Measurements from ENCODE around the gene STK35. TPM values are rescaled to one million over a fixed set of nuclear protein-coding genes. Genes with fewer than 3 reads are reported as not detected.
A peak's percentile ranks its signal among the peaks of the same experiment; 100 is the strongest.

STK35 gene
- total RNA-seq: 10 to 100 TPM; 25.8 to 26.7 TPM

GRCh38 chr20:2101057-2101864 is at the start of gene STK35:
STK35 (plus strand) TSS chr20:2101827; CDS start chr20:2101882, 55 bp downstream.
- DNase-seq: peak; percentile 83
- Histone ChIP-seq H3K36me3 (no peaks in the 10 kb centered on the region), H3K27ac (peak within 1 kb of the TSS; percentile 97), H3K4me3 (peak within 1 kb of the TSS; percentile 86), H3K9ac (ENCODE audit: low read depth in 2 of 2, low read length in 2 of 2) (peak within 1 kb of the TSS; percentile 69 to 96), H3K4me1 (peaks cover 18% of the 10 kb centered on the region), H3K9me3 (no peaks in the 10 kb centered on the region), H3K27me3 (no peaks in the 10 kb centered on the region)
- intact Hi-C loops (cut with DNase I): no loop called here
- TF ChIP-seq, protein P1, sequence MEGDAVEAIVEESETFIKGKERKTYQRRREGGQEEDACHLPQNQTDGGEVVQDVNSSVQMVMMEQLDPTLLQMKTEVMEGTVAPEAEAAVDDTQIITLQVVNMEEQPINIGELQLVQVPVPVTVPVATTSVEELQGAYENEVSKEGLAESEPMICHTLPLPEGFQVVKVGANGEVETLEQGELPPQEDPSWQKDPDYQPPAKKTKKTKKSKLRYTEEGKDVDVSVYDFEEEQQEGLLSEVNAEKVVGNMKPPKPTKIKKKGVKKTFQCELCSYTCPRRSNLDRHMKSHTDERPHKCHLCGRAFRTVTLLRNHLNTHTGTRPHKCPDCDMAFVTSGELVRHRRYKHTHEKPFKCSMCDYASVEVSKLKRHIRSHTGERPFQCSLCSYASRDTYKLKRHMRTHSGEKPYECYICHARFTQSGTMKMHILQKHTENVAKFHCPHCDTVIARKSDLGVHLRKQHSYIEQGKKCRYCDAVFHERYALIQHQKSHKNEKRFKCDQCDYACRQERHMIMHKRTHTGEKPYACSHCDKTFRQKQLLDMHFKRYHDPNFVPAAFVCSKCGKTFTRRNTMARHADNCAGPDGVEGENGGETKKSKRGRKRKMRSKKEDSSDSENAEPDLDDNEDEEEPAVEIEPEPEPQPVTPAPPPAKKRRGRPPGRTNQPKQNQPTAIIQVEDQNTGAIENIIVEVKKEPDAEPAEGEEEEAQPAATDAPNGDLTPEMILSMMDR (IDR thresholded peaks at IDR 0.05): no peak

DNA sequence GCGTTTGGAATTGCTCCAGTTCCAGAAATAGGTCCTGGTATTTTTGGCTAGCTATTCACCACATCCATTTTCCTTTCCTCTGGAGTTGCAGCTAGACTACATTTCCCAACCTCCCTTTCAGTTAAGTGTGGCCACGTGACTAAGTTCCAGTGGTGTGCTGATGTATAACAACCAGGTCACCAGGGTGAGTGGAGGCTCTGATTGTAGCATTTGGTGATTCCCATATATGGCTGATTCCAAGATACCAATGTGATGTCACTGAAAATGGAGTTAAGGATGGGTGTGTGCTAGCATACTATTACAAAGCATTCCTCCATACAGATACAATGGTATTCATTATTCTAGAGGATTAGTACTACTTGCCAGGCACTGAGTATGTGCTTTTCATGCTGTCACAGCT is 49.7 kb upstream of the STK35 start:
- no peaks in the 10 kb centered on the region for H3K27me3 ChIP-seq
- intact Hi-C loops (cut with DNase I): no loop called here
- TF ChIP-seq, protein P1 (IDR thresholded peaks at IDR 0.05): no peak
- no peak overlapping the region for H3K27ac ChIP-seq
- no peaks in the 10 kb centered on the region for H3K9me3 ChIP-seq
- H3K36me3 ChIP-seq: no peaks in the 10 kb centered on the region
- no peaks in the 10 kb centered on the region for H3K4me1 ChIP-seq
- no peak overlapping the region for H3K9ac ChIP-seq (ENCODE audit: low read depth in 2 of 2, low read length in 2 of 2)
- no peak overlapping the region for H3K4me3 ChIP-seq
- no peak for DNase-seq

DNA sequence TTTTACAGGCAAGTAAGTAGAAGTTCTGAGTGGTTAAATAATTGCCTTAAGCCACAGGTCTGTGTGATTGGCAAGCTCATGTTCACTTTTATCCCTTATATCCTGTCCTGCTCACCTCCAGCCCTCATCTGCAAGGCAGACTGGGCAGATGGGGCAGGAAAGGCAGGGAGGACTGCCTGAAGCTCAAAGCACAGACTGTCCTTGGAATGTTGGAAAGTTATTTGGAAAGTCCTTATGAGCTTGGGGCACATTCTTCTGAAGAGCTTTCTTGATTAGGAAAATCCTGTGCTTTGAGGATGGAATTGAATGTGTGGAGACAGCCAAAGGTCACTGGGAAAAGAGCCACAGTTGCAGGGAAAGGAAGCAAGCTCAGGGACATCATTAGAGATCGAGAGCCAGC is 48.9 kb upstream of the STK35 start:
- H3K27me3 ChIP-seq: no peaks in the 10 kb centered on the region
- intact Hi-C loops (cut with DNase I): no loop called here
- no peak overlapping the region for H3K9ac ChIP-seq (ENCODE audit: low read depth in 2 of 2, low read length in 2 of 2)
- no peak for DNase-seq
- H3K4me1 ChIP-seq: no peaks in the 10 kb centered on the region
- no peaks in the 10 kb centered on the region for H3K36me3 ChIP-seq
- TF ChIP-seq, protein P1 (IDR thresholded peaks at IDR 0.05): no peak
- no peak overlapping the region for H3K4me3 ChIP-seq
- no peak overlapping the region for H3K27ac ChIP-seq
- H3K9me3 ChIP-seq: no peaks in the 10 kb centered on the region

GRCh38 chr20:2053615-2054014 is 48.0 kb upstream of the STK35 start:
- no peaks in the 10 kb centered on the region for H3K4me1 ChIP-seq
- H3K36me3 ChIP-seq: no peaks in the 10 kb centered on the region
- intact Hi-C loops (cut with DNase I): no loop called here
- no peak for DNase-seq
- no peak overlapping the region for H3K4me3 ChIP-seq
- no peaks in the 10 kb centered on the region for H3K27me3 ChIP-seq
- TF ChIP-seq, protein P1 (IDR thresholded peaks at IDR 0.05): no peak
- H3K9me3 ChIP-seq: no peaks in the 10 kb centered on the region
- H3K27ac ChIP-seq: no peak overlapping the region
- no peak overlapping the region for H3K9ac ChIP-seq (ENCODE audit: low read depth in 2 of 2, low read length in 2 of 2)

- no peaks in the 10 kb centered on the region for H3K4me1 ChIP-seq
- H3K9ac ChIP-seq (ENCODE audit: low read depth in 2 of 2, low read length in 2 of 2): no peak overlapping the region
- TF ChIP-seq, protein P1 (IDR thresholded peaks at IDR 0.05): no peak
- H3K36me3 ChIP-seq: no peaks in the 10 kb centered on the region
- no peak for DNase-seq
- H3K9me3 ChIP-seq: no peaks in the 10 kb centered on the region
- no peak overlapping the region for H3K4me3 ChIP-seq
- intact Hi-C loops (cut with DNase I): no loop called here
- H3K27ac ChIP-seq: no peak overlapping the region
- H3K27me3 ChIP-seq: no peaks in the 10 kb centered on the region
These were observed 46.7 kb upstream of the STK35 start for GRCh38 chr20:2054911-2055310.

Measured in colonic mucosa (tissue), 4 donors.